GM12873 (cell line): ENCODE results near the gene TAF3.

Source experiments
- TF ChIP-seq, protein P1 (sequence below): IDR thresholded peaks from 2 replicates; pipeline ENCODE4 v1.5.1; 2012; ENCODE audit warnings: low read depth, mild to moderate bottlenecking, moderate library complexity, low read length, control low read depth; ENCODE audit not compliant: insufficient read depth; ENCODE audit errors: missing control alignments

TAF3 gene

DNA sequence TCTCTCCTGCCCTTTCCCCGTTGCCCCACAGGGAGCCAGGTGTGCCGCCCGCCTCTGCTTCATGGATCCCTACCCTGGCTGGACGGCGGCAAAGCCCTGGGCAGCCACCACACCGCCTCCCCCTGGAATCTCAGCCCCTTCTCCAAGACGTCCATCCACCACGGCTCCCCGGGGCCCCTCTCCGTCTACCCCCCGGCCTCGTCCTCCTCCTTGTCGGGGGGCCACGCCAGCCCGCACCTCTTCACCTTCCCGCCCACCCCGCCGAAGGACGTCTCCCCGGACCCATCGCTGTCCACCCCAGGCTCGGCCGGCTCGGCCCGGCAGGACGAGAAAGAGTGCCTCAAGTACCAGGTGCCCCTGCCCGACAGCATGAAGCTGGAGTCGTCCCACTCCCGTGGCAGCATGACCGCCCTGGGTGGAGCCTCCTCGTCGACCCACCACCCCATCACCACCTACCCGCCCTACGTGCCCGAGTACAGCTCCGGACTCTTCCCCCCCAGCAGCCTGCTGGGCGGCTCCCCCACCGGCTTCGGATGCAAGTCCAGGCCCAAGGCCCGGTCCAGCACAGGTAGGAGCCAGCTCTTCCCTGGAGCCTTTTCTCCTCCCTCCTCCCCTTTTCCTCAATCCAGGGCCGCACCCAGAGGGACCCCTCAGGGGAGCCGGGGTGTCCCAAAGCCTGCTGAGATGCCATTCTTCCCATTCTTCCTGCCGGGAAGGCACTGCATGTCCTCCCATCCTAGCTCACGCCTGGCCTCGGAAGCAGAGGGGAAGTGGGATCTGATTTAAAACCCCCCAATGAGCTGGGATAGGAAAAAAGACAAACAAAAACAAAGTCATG lies 240.2 kb downstream of the TAF3 start:
- TF ChIP-seq, protein P1, sequence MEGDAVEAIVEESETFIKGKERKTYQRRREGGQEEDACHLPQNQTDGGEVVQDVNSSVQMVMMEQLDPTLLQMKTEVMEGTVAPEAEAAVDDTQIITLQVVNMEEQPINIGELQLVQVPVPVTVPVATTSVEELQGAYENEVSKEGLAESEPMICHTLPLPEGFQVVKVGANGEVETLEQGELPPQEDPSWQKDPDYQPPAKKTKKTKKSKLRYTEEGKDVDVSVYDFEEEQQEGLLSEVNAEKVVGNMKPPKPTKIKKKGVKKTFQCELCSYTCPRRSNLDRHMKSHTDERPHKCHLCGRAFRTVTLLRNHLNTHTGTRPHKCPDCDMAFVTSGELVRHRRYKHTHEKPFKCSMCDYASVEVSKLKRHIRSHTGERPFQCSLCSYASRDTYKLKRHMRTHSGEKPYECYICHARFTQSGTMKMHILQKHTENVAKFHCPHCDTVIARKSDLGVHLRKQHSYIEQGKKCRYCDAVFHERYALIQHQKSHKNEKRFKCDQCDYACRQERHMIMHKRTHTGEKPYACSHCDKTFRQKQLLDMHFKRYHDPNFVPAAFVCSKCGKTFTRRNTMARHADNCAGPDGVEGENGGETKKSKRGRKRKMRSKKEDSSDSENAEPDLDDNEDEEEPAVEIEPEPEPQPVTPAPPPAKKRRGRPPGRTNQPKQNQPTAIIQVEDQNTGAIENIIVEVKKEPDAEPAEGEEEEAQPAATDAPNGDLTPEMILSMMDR, result no peak

- TF ChIP-seq, protein P1, result no peak
Measured at GRCh38 chr10:8059191-8059936, 241.1 kb downstream of the TAF3 start.

GRCh38 chr10:8060010-8060703 lies 241.9 kb downstream of the TAF3 start:
- TF ChIP-seq, protein P1, result no peak

- TF ChIP-seq, protein P1, result no peak
Measured at GRCh38 chr10:8060704-8061121, 242.4 kb downstream of the TAF3 start.

GRCh38 chr10:8061274-8062211 lies 243.2 kb downstream of the TAF3 start:
- TF ChIP-seq, protein P1, result no peak

DNA sequence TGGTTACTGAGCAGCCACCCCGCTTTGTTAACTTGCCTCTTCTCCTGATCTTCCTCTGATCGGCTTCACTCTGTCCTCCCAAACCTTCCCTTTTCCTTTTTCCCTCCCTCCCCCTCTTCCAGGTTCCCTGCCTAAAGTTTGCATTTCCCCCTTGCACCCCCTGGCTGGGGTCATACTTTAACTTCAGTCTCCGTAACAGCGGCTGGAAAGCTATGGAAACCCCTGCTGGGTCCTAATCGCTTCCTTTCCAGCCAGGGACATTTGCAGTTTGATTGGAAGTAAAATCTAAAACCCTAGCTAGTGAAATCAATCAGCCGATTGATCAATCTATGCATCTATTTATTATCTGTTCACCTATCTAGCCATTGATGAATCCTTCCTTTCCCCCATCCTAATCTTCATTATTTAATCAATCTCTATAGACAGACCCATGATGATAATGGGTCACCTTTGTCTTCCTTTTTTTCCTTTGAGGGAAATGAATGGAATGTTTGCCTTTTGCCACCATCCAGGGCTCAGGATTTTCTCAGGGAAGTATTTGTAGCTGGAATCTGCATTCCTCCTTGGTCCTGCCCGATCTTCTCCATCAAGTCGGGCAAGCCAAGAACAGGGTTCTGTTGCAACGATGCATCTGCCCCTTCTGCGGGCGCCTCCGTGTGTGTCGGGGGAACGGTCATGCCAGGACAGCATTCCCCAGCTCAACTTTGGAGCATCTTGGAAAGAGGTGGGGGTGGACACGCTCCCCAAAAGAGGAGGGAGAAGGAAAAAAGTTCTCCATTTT lies 245.0 kb downstream of the TAF3 start:
- TF ChIP-seq, protein P1, result no peak
